GM19328 (cell line): ENCODE measurements around the gene ZDHHC5.
"Not testable (repeated sequence)": the region's sequence is repeated elsewhere in the genome, so short reads cannot be mapped to it uniquely, and the experiment has no call there.

Source experiments
- ATAC-seq: cut with Tn5 transposase; IDR thresholded peaks from one replicate; pipeline ENCODE4 v1.9.1; 2021; ENCODE audit warnings: mild to moderate bottlenecking, moderate library complexity; ENCODE audit not compliant: unreplicated experiment

The ZDHHC5 gene

DNA sequence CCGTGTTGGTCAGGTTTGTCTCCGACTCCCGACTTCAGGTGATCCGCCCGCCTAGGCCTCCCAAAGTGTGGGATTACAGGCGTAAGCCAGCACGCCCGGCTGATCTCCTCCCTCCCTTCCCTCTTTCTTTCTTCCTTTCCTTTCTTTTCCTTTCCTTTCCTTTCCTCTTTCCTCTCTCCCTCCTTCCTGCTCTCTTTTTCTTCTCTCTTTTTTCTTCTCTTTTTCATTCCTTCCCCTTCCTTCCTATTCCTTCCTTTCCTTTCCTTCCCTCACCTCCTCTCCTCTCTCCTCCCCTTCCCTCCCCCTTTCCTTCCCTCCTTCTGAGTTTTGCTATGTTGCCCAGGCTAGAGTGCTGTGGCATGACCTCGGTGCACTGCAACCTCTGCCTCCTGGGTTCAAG, 3.9 kb upstream of the ZDHHC5 start:
- no peak for ATAC-seq

DNA sequence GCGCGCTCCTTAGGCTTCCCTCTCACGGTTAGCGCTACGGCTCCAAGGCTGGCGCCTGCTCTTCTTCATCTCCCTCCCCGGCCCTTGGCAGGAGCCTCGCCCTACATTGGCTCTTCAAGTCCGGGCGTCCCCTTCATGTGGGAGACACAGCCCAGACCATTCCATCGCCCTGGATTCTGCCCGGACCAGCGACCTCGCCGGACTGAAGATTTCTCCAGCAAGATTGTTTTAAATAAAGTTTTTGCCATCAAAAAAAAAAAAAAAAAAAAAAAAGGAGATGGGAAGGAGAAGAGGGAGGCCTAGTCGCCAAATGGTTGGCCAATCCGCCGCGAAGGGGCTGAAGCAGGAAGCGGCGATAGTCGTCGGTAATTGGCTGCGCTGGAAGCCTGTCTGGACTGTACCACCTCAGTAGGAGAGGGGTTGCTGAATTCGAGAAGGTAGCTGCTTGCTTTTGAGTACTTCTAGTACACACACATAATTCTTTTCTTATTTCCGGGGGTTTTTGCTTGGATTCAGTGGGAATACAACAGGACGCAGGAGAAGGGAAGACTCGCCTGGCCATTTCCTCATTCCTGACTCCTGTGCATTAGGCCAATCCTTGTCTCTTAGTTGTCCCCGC, 688 bp upstream of the ZDHHC5 start:
- peak; percentile 59 for ATAC-seq

DNA sequence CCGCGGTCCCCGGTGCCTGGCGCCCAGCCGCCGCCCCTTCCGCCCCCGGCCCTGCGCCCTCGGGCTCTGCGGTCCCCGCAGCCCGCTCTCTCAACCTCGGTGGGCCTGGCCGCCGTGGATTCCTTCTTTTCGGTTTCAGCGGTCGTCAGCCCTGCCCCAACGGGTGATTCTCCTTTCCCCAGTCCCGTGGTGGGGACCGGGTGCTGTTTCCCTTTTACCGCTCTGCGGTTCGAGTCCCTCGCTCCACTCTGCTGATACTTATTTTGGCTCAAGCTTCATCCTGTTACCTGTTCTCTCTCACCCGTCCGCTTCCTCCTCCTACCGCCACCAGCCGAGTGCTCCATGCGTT, 494 bp downstream of the ZDHHC5 start:
- peak; percentile 1 for ATAC-seq

DNA sequence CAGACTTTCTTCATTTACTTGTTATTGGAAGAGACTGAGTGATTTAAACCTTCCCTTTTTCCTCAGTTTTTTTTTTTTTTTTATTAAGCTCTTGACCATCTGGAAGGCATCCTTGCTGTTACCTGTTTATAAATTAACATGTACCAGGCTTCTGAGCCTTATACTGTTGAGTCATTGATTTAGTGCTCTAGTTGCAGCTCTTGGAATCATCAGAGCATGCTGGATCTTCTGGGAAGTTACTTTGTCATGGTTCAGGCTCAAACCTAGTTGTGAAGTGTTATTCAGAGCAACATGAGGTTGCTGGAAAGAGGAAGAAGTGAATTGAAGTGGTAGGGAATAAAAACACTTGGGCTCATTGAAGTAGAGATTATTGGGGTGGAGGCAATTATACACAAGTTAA, 6.3 kb downstream of the ZDHHC5 start:
- ATAC-seq = no peak

DNA sequence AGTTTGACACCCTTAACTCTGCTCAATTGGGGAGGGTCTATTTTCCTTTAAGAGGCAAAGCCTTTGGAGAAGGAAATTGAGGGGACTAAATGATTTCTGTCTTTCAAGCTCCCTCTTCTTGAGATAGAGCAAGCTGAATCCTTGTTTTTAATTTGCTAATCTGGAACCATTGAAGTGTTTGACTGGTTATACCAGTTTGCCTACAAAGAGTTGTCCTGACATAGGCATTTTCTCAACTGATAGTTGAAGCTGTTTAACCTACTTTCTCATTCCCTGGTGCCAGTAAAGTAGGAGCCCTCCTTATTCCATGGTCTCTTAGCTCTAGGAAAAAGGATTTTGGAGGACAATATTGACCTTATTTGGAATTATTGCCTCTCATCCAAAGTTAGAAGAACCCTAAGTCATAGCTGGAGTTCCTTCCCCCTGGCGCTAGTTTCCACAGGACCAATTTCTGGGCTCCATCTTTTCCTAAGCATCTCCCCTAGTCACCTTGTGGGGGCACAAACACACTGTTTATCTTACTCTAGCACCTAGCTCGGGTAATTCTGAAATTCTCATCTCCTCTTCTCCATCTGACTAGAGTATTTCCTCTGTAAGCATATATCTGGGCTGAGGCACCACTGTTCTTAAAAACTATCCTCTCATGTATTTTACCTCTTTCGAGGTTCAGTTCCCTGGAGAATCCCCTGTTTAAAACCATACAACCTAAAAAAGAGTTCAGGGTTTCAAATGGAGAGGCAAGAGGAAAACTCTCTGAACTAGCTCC, 7.4 kb downstream of the ZDHHC5 start:
- no peak for ATAC-seq

DNA sequence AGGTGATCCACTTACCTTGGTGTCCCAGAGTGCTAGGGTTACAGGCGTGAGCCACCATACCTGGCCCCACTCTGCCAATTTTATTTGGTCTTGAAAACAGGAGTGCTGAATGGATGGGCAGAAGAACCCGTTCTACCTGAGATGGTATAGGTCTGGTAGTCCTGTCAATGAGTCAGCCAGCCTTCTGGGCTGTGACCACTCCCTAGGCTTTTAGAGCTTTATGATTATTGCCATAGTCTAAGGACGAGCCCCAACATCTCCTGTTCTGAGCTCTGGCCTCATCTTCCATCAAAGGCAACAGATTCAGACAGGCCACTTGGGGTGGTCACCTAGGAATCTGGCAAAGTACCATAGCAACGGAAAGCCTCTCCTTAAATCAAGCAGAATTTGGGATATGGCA, 11.5 kb downstream of the ZDHHC5 start:
- ATAC-seq = no peak

DNA sequence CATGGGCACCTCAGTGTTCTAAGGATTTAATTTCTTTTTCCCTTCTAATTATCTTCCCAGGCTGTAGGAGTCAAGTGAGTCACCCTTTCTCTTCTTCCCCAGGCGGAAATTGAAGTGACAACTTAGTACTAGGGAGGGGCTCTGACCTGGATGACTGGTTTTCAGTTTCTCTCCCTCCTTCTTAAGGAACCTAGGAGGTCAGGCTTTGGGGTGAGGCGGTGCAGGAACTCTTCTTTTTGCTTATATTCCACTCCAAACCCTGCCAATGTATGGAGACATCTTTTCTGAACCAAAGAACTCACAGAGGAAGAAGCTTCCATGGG, 12.6 kb downstream of the ZDHHC5 start:
- ATAC-seq = no peak

DNA sequence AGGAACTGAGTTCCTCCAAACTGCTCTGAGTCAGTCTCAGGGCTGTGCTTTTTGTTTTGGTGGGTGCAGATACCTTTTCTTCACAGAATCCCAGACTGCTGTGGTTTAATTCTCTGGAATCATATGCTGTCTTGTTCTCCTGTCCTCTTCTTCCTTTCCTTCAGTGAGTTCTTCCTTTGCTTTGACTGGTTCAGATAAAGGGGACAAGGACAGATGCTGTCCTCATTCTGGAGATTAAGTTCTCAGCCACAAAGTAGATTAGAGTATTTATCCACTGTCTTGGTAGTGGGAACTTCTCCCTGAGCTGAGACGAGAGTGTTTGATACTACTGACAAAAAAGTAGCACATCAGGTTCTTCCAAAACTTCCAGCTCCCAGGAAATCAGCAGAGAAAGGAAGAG, 13.3 kb downstream of the ZDHHC5 start:
- ATAC-seq = no peak

DNA sequence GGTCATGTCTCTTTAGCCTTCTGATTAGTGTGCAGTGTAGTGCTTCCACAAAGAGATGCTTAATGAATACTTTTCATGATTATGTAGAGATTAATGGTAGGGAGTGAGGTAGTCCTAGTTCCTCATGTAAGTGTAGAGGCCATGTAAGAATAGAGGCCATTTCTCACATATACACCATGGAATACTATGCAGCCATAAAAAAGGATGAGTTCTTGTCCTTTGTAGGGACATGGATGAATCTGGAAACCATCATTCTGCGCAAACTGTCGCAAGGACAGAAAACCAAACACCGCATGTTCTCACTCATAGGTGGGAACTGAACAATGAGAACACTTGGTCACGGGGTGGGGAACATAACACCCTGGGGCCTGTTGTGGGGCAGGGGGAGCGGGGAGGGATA, 22.6 kb downstream of the ZDHHC5 start:
- ATAC-seq = not testable (repeated sequence)

DNA sequence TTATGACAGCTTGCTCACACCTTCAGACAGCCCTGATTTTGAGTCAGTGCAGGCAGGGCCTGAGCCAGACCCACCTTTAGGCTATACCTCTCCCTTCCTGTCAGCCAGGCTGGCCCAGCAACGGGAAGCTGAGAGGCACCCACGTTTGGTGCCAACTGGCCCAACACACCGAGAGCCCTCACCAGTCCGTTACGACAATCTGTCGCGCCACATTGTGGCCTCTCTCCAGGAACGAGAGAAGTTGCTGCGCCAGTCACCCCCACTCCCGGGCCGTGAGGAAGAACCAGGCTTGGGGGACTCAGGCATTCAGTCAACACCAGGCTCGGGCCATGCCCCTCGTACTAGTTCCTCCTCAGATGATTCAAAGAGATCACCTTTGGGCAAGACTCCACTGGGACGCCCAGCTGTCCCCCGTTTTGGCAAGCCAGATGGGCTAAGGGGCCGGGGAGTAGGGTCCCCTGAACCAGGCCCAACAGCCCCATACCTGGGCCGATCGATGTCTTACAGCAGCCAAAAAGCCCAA, 31.0 kb downstream of the ZDHHC5 start:
- ATAC-seq = no peak

DNA sequence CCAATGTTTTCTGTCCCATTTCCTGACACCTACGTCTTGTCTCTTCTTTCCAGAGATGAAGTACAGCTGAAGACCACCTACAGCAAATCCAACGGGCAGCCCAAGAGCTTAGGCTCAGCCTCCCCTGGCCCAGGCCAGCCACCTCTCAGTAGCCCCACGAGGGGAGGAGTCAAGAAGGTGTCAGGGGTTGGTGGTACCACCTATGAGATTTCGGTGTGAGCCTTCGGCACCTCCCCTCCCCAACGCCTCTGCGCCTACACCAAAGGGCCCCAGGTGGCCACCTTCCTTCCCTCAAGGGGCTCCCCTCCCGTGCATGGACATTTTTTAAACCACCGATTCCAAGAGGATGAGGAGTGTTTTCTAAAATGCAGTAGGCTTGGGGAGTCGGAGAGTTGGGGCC, 31.9 kb downstream of the ZDHHC5 start:
- no peak for ATAC-seq

DNA sequence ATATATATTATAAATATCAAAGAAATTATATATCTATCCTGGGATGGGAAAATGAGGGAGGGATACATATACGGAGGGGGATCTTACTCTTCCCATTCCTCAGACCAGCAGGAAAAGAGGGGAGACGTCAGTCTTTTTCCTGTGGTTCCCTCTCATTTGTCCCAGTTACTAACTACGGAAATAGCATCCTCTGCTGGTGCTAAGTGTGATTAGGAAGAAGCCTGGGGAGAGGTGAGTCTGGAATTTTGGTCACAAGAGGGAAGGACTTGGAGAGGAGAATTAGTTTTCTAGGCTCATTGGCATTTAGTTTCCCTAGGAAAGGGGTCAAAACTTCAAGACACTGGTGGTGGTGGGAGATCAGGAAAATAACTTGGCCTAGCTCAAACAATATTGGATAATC, 32.5 kb downstream of the ZDHHC5 start:
- ATAC-seq = no peak

DNA sequence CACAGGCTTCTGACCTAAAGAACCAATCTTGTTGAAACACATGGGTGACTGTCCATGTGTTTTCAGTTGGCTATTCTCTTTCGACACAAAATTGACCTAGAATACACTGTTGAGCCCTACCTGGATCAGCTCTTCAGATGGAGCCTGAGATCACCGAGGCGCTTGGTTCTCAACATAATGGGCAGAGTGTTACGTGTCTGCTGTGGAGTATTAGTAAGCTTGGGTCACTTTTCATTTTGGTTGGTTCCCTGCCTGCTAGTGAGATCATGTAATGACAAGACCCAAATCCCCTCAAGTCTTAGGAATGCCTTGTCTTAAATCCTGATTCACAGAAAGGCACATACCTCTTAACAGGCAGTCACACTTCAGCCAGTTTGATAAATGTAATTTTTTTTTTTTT, 35.4 kb downstream of the ZDHHC5 start:
- ATAC-seq = no peak

DNA sequence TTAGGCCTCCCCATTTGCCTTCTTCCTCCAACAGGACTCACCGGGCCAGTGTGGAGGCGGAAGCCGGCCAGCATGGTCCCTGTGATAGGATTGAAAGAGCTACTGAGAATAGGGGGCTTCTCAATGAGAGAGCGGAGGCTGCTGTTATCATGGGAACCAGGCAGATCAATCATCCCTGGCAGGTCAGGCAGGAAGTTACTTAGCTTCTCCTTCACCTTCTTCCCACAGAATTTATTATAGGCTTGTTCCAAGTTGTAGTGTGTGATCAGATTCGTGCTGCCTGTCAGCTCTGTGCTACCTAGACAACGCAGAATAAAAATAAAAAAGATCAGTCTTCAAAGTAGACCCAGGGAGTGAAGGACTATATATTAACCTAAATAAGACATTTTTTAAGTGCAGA, 37.0 kb downstream of the ZDHHC5 start:
- ATAC-seq = no peak

DNA sequence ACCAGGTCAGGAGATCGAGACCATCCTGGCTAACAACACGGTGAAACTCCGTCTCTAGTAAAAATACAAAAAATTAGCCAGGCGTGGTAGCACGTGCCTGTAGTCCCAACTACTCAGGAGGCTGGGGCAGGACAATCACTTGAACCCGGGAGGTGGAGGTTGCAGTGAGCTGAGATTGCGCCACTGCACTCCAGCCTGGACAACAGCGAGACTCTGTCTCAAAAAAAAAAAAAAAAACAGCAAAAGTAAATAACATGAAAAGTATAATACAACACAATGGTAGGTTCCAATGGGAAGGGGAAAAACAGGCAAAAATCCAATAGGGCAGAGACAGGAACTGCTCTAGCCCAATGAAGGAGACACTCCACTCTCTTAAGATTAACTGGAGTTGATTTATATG, 37.5 kb downstream of the ZDHHC5 start:
- not testable (repeated sequence) for ATAC-seq

DNA sequence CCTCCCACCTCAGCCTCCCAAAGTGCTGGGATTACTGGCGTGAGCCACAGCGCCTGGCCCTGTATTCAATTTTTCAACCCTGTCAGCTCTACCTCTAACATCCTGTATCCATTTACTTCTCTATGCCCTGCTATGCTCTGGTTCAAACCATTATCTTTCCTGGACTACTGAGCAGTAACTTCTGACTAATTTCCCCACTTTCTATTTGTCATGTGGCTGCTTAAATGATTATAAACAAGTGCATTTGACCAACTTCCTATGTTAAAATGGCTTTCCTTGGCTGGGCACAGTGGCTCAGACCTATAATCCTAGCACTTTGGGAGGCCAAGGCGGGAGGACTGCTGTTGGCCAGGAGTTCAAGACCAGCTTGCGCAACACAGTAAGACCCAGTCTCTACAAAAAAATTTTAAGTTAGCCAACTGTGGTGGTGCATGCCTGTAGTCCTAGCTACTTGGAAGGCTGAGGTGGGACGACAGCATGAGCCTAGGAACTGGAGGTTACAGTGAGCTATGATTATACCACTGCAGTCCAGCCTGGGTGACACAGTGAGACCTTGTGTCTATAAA, 42.0 kb downstream of the ZDHHC5 start:
- no peak for ATAC-seq

DNA sequence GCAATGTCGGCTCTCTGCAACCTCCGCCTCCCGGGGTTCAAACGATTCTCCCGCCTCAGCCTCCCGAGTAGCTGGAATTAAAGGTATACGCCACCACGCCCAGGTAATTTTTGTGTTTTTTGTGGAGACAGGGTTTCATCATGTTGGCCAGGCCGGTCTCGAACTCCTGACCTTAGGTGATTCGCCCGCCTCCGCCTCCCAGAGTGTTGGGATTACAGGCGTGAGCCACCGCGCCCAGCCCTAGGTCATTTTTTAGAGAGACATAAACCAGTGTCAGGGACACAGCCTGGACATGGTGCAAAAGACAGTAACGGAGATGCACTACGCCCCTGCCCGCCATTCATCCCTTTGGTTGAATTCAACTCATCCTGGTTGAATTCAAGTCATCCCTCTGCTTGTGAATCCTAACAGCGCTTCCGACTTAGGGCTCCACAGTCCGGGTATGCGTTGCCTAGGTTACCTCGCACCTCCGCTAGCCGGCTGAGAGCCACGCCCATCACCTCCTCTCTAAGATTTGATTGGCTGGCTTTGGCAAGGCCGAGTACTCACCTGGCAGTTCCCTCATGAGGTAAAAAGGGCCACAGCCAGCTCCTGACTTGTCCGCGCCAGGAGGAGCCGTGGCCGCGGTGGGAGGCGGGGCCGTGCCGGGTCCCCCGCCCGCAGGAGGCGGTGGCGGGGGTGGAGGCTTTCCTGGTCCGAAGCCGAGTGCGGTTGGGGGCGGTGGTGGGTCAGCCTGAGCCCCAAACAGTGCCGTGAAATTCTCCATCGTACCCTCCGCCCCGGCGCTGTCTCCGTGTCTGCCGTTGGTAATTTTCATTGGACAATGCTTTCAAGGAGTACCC, 43.7 kb downstream of the ZDHHC5 start, which contains the start of gene MED19:
Gene MED19, minus strand, starts transcription at position 802 of the 842 bp plus-strand sequence. Its CDS starts 36 bp downstream, at position 766.
- peak; percentile 39 for ATAC-seq

DNA sequence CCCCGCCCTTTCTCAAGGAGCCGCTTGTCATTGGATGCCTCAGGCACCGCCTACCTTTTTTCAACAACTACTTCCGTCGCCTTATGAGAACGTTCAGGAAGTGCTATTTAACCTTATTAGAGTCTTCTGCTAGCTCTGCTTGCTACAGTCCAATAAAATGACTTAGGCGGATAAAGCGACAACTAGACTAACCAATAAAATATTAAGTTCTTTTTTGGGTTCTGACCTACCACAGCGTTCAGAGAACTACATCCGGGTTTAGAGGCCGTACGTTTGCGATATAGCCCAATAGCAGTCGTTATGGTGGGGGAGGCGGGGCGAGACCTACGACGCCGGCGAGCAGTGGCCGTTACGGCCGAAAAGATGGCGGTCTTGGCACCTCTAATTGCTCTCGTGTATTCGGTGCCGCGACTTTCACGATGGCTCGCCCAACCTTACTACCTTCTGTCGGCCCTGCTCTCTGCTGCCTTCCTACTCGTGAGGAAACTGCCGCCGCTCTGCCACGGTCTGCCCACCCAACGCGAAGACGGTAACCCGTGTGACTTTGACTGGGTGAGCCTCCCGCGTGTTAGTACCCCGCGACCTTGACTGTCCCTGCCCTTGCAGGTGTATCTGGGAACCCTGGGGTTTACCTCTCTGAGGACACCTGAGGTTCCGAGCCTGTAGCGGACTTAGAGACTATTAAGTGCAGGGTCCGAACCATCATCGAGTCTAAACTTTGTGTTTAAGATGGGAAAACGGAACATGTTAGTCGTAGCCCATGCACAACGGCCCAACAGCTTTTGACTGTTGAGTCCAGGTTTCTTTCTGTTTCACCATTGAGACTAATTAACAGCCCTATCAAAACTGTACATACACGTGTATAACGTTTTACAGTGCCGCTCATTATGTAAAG, 44.6 kb downstream of the ZDHHC5 start, which contains the start of gene TMX2:
Gene TMX2, plus strand, starts transcription at position 338 of the 895 bp plus-strand sequence. Its CDS starts 26 bp downstream, at position 364.
- ATAC-seq = peak; percentile 95

DNA sequence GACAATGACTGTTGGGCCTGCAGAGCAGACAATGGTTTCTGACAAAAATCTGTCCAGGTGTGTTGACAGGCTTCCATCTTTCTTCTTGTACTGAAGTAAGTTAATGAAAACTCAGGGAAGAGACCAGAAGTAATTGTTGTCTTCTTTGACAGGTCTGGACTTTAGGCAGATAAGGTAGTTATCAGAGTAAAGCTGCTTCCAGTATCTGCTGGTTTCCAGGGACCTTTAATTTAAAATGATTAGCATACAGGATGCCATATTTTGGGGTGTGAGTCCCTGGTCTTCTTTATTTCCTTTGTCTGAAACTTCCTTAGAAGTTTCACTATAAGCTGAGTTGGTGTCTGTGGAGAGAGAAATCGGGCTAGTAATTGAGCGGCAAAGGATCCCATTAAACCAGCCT, 45.9 kb downstream of the ZDHHC5 start:
- no peak for ATAC-seq

DNA sequence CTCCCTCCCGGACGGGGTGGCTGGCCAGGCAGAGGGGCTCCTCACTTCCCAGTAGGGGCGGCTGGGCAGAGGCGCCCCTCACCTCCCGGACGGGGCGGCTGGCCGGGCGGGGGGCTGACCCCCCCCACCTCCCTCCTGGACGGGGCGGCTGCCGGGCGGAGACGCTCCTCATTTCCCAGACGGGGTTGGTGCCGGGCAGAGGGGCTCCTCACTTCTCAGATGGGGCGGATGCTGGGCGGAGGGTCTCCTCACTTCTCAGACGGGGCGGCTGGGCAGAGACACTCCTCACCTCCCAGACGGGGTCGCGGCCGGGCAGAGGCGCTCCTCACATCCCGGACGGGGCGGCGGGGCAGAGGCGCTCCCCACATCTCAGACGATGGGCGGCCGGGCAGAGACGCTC, 48.8 kb downstream of the ZDHHC5 start:
- ATAC-seq = not testable (repeated sequence)
